ENCODE results near the gene MAP2K5. TPM values are rescaled to one million over a fixed set of nuclear protein-coding genes. Genes with fewer than 3 reads are reported as not detected.

The MAP2K5 gene
- total RNA-seq, 4 donors from 2014 or later: 10.2 to 13.8 (median 11.9) TPM

- no peak for DNase-seq (ENCODE audit: low spot score in 2 of 2)
- Histone ChIP-seq H3K4me1 (peaks cover 0 to 1% (median 0%) of the 10 kb centered on the region in 4 donors), H3K4me3 (no peak overlapping the region), H3K9me3 (no peaks in the 10 kb centered on the region), H3K27me3 (no peaks in the 10 kb centered on the region), H3K27ac (no peak overlapping the region), H3K36me3 (no peaks in the 10 kb centered on the region)
- TF ChIP-seq EP300 (IDR thresholded peaks at IDR 0.05) (no peak), CTCF (IDR thresholded peaks at IDR 0.05) (no peak), POLR2A (IDR thresholded peaks at IDR 0.05) (no peak)
- WGBS, 2 donors: 60 to 66% methylated on average over 3 of the region's 3 CpGs
Measured at GRCh38 chr15:67855842-67856241, 313.3 kb downstream of the MAP2K5 start.

Small RNA genes within 50 kb of the gene (small RNA-seq; reads per million reads assigned to genes)
- not detected for gene RNU6-1

Other genes starting within 250 kb of the MAP2K5 start
- 1 to 10 TPM; 6.5 to 8.5 (median 7.3) TPM for gene C15orf61, start 21.6 kb upstream of the MAP2K5 start, total RNA-seq

All from tibial nerve (tissue), 4 donors.